Stimulated activated CD4-positive, alpha-beta T cell treated with anti-CD3 and anti-CD28 coated beads, TNF-alpha, amount 100 ng/mL, for 4 hours (primary cell): ENCODE results near the gene MC5R.

Experiments used
- DNase-seq, 3 experiments: peaks; one replicate each; pipeline ENCODE4 v3.0.0-alpha.2; 2020; ENCODE audit warnings: low read depth in 3 of 3

Gene MC5R

DNA sequence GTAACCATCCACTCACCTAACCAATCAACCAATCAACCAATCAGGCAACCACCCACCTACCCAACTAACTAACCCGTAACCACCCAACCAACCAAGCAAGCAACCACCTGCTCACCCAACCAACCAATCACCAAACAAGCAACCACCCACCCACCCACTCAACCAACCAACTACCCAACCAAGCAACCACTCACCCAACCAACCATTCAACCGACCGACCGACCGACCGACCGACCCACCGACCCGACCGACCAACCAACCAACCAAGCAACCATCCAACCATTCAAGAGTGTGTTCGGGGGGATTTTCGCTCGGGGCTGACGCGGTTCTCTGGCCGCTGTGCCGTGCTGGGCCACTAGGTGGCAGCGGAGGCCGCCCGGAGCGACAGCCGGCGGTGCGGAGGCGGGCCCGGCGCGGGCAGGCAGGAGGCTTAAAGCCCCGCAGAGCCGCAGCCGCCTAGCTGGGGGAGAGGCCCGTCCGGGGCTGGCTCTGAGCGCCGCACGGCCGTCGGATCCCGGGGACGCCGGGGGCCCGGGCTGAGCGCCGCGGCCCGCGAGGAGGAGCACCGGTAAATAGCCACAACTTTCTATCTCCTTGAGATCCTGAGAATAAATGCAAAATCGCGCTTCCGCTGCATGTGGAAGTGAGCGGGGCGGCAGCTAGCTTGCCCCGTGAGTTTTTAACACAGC lies at the start of gene MC5R:
Gene MC5R (plus strand): TSS at position 443 of the 689 bp plus-strand sequence. CDS start 1,617 bp downstream, outside the sequence.
- DNase-seq: peak; percentile 43 to 62 (median 58)

DNA sequence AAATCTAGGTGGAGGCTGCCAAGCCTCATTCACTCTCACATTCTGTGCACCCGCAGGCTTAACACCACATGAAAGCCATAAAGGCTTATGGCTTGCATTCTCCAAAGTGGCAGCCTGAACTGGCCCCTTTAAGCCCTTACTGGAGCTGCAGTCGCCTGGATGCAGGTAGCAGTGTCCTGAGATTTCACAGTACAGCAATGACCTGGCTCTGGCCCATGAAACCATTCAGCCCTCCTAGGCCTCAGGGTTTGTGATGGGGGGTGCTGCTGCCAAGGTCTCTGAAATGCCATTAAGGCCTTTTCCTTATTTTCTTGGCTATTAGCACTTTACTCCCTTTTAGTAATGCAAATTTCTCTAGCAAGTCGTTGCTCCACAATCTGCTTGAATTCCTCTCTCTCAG lies 48.9 kb upstream of the MC5R start:
- DNase-seq: no peak

DNA sequence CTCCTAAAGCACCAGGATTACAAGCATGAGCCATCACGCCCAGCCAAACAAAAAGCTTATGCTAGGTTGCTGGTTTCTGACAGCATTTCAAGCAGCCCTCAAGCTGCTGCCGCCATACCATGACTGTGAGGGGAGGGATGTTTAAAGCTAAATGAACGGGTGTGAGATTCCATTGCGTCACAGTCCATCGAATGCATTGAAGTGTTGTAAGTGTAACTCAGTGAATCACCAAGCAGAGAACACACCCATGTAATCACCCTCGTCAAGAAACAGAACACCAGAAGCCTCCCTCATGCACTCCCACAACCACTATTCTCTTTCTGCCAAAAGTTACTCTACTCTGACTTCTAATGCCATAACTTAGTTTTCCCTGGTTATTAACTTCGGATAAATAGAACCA lies 32.8 kb upstream of the MC5R start:
- DNase-seq: no peak

DNA sequence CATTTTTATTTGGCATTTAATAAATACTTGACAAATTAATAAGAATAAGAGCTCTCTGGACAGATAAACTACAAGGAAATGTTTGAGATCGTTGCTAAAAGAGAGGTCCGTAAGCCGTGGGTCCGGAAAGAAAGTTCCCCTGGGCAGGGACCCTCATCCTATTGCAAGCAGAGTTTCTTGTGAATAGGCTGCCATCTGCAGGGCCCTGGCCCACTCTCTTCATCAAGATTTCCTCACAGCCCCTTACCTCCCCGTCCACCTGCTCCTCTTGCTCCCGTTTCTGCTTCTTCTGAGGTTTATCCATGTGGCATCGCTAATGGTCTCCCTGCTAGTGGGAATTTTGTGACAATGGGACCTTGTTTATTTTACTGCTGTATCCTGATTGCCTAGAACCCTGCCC lies 30.1 kb upstream of the MC5R start:
- no peak for DNase-seq

DNA sequence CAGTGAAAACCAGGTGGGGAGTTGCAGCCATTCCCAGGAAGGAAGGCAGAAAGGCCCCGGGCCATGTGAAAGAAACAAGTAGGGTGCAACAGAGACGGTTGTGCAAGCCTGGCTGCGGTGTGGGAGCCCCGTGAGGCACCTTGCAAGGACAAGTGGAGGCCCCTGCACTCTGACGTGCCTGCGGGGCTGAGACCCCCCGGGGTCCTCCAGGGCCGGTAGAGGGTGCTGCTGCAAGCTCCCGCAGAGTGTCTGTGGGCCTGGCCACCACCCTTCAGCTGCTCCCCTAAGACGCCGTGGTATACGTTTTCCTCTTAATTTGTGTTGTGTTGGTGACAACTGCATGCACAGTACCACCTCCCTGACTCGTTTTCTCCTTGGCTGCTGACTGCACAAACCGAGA lies 27.4 kb upstream of the MC5R start:
- DNase-seq: no peak

DNA sequence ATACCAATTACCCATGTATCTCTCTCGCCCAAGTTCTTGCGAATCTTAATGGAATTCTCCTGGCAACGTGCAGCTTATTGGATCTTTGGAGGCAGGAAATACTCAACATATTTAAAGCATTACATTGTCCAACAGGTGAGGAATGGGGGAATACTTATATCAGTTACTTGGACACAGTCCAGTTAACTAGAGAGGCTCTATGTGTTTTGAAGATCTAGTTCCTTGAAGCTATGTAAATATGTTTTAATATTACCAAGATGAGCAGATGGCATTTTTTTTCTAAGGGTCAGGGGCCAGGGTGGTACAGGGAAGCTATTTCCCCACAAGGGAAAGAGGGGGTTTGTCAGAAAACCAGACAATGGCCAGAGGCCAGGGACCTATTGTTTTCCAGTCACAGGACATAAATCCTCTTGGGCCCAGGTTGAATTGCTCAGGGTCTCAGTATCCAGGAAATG lies 26.8 kb upstream of the MC5R start:
- DNase-seq: no peak

DNA sequence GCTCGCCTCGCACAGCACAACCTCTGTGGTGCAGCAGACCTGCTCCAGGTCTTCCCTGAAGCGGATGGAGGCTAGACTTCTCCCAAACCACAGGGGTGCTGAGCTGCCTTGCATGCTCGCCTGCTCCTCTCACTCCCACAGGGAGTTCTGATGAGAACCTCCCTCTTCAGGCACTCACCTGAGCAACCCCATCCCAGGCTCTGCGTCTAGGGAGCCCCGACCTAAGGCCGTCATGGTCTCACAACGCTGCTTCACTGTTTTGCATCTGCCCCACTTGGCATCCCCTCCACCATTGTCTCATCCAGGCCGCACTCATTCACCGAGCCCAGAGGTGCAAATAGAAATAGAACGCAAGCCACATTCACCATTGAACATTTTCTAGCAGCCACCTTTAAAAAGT lies 24.6 kb upstream of the MC5R start:
- DNase-seq: no peak

DNA sequence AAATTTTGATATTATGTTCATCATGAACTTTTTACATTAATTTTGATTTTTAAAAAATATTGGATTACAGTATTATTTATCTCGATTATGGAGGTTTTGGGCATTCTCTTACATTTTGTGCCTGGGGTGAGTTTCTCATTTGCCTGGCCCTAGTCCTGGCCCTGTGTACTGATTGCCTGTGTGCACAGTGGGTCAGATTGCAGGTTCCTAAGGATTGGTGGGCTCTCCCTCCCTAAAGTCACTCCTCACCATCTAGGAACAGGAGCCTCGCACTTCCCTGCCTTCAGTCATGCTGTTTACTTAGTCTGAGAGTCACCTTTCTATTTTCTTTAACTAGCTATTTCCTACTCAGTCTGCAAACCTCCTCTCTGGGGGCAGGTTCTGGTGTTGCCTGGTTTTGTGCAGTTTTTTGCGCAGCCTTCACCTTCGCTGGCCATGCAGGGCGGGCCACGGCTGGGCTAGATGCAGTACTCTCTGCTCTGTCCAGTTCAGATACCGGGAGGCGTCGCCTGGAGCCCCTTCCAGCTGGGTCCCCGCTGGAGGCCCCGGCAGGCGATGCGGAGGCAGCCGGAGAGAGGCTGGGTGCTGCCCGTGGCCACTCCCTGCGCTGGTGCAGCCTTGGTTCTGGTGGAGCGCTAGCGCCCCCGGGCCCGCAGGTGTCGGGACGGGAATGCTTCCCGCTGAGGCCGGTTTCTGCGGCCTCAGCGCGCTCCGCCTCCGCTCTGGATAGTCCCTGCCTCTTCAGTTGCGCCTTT lies 23.3 kb upstream of the MC5R start:
- peak in 2 of 3 experiments; percentile 10 to 19 for DNase-seq

DNA sequence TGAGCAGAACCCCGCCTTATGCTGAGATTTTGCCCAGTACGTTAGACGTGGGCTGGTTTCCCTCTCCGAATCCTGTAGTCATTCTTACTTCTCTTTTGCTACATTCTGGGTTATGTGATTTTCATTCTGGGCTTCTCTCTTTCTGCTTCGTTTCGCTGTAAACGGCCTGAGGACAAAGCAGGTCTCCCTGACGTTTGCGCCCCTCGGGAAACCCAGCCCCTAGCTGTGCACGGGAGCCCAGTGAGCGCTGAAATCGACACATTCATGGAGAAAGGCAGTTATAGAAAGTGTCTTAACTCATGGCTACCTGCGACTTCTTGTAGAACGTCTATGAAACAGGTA lies 22.7 kb upstream of the MC5R start:
- no peak for DNase-seq

DNA sequence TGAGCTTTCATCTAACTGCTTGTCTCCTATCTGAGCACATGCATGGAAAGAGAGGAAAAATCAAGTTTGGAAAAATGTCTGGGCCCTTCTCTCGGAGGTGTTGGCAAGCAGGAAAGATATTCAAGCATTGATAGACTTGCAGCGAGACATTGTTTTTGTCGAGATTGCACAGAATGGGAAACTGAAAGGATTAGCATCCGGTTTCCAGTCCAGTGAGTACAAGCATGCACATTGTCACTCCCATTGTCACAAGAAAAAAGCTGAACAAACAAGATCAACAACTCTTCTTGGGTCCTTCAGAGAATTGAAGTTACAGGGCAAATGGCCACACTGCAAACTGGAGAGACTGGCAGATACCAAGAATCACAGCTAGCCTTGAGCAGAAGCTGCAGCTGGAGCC lies 19.6 kb upstream of the MC5R start:
- no peak for DNase-seq

DNA sequence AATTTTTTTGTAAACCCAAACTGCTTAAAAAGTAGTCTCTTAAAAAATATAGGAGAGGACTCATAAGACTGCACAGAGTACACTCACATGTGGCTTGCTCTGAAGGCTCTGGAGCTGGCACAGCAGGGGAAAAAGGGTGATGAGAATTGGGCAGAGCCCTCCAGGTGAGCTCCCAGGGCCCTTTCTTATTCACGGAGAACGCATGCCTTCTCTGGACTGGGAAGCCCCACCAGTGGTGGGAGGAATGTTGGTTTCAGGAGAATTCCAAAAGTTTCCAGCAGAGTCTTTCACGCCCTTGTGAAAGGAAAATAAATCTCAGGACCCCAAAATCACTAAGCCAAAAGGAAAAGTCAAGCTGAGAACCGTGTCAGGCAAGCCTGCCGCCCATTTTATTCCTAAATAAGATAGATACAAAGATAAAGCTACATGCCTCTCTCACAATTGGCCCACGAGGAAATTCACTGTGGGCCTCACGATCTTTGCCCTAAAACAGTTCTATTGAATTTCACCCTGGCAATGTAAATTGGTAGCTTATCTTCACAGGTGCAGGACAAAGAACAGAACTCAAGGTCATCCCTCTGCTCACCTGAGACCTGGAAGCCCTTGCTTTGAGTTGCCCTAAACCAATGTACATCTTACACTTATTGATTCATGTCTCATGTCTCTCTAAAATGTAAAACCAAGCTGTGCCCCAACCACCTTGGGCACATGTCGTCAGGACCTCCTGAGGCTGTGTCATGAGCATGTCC lies 15.5 kb upstream of the MC5R start:
- DNase-seq: no peak

DNA sequence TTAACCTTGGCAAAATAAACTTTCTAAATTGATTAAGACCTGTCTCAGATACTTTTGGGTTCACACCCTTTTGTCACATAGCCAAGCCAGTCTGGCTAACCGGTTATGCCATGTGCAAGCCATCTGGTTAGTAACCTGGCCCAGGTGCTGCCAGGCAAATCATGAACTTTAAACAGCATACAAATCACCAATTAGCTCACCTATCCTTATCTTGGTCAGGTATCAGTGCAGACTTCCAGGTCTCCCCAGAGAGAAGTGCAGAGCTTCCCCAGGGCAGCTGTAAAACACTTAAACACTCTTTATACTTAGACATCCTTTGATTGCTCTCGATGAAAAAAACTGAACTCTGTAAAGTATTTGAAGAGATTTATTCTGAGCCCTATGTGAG lies 14.9 kb upstream of the MC5R start:
- no peak for DNase-seq

DNA sequence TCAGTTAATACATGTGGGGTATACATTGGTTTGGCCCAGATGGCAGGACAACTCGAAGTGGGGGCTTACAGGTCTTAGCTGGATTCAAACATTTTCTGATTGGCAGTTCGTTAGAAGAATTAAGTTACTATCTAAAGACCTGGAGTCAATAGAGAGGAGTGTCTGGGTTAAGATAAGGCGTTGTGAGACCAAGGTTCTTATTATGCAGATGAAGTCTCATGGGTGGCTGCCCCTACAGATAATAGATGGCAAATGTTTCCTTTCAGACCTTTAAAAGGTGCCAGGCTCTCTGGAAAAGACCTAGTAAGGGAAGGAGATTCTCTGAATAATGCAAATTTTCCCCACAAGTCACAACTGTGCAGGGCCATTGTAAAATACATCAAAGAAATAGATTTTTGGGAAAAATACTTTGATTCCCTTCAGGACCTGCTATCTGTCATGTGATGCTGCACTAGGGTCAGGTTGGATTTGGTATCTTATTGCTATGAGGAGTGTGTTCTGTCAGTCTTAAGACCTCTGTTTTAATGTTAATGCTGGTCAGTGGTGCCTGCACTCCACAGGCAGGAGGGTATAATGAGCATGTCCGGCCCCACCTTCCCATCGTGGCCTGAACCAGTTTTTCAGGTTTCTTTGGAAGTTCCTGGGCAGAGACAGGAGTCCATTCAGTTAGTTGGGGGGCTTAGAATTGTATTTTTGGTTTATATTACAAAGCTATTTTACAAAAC lies 14.3 kb upstream of the MC5R start:
- DNase-seq: no peak

DNA sequence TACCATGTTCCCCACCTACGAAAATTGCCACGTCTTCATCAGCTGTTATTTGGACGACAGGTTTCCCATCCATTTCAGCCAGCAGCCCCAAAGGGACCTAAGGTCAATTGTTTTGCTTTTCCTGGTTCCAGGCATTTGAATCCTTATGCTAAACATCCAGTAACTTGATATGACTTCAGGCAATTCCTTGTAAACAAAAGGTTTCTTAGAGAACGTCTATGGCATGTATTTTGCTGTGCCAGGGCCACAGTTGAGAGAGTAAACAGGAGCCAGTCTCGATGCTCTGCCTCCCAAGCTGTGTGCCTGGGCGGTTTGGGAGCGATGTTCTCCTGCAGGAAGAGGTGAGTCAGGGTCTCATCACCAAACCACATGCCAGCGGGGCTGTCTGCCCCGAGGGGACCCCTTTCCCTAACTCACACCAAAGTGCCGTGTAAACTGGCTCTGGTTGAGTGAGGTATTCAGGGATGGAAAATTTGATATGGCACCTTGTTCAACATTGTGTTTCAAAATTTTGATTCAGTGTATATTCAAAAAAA lies 12.9 kb upstream of the MC5R start:
- DNase-seq: no peak

DNA sequence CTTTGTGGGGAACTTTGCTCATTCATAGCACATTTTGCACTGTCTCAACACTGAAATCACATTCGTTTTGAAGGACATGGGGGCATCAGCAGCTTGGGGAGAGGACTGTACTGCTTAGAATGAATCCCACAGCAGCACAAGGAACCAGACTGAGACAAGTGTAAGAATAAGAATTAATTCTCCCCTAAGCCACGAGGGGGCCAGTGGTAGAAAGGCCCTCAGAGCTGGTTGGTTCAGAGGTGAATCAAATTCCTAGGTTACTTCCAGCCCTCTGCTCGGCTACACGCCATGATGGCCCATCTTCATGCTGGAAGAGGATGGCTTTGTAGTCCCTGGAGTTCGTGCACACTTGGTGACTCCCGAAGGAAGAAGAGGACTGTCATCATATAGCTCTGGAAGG lies 12.0 kb upstream of the MC5R start:
- no peak for DNase-seq

DNA sequence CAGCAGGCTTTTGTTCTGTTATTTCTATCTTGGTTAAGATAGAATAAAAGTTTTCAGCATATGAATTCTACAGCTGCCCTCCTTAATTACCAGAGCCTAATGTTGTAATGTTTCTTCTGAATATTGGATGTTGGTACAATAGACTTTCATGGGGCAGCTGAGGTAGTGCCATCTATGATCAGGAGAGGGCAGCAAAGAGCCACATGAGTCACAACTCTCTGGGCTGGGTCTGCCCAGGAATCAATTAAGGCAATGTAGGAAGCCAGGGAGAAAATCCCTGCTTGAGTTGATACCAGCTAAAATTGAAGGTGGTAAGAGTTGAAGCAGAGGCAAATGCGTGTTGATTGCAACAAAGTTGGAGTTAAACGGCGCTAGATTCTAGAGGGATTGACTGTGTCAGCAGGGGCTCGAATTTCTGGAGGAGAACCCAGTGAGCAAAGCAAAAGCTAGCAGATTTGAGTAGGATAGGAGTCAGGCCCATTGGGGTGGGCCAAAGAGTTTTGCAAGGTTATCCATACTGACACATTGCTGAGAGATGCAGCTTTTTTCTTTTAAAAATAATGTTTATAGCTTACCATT lies 10.6 kb upstream of the MC5R start:
- DNase-seq: peak; percentile 23 to 34 (median 24)

DNA sequence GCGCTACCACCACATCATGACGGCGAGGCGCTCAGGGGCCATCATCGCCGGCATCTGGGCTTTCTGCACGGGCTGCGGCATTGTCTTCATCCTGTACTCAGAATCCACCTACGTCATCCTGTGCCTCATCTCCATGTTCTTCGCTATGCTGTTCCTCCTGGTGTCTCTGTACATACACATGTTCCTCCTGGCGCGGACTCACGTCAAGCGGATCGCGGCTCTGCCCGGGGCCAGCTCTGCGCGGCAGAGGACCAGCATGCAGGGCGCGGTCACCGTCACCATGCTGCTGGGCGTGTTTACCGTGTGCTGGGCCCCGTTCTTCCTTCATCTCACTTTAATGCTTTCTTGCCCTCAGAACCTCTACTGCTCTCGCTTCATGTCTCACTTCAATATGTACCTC lies 2.3 kb downstream of the MC5R start:
- no peak for DNase-seq

DNA sequence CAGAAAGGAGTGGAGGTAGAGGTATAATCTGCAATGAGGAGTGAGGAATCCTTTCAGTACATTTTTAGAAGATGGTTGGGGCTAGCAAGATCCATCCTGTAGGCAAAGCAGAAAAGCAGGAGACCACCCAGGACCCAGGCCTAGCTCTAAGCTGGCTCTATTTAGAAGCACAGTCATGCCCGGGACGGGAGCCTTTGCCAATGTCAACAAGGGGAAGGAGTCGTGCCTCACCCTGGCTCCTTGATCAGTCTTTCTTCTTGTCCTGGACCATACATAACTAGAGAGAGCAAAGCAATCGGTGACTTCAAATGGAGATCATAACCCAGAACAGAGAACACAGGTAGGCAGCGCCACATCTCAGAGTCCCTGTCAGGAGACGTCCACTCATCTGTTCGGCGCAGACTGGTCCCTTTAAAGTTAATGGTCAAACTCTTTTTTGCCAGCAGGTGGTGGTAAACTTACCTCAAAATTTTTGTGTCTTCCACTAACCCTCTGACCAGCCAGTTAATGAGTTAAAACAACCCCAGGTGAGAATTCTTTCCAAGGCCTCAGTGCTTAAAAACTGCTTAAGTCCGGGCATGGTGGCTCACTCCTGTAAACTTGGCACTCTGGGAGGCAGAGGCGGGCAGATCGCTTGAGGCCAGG lies 8.0 kb downstream of the MC5R start:
- no peak for DNase-seq

DNA sequence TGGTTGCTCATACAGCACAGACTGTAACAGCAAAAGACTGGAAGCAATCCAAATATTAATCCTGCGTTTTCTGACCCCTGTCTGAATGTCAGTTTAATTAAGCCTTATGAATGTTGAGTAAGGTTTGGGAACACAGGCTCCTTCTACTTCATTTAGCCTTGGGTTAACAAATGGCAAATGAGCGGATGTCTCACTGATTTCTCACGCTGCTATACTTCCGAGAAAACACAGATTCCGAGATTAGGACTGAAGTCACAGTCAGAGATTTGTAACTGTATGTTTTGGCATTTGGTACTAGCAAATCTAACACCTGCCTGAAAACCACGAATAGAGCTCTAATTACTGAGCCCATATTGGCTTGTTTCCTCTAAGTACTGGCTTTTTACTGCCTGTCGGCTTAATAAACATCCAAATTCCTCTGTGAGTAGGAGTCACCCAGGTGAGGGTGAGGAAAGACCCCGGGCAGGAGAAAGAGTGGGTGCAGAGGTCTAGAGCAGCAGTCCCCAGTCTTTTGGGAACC lies 10.6 kb downstream of the MC5R start:
- no peak for DNase-seq

DNA sequence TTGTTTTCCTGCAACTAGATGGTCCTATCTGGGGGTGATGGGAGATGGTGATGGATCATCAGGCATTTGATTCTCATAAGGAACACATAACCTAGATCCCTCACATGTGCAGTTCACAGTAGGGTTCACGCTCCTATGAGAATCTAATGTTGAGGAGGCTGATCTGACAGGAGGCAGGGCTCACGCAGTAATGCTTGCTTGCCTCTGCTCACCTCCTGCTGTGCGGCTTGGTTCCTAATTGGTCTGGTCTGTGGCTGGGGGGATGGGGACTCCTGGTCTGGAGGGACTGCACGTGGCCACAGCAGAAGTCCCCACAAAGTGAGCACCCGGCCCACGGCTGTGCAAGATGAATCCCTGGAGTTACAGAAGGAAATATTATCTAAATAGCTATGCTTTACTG lies 11.3 kb downstream of the MC5R start:
- DNase-seq: no peak

DNA sequence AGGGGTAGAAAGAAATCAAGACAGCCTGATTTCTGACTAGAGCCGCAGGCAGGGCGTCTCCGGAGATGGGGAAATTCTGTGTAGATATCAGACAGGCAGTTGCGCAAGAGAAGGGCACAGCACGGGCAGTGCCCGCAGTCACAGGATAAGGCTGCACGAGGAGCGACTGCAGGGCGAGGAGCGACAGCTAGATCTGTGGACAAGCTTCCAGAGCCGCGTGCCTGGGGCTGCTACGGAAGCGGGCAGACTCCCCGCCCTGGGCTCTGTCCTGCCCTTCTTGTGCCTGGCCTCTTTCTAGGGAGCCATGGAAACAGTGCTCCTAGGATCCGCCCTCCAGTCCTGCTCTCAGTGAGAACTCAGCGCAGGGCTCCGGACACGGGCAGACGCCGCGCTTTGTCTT lies 12.6 kb downstream of the MC5R start:
- DNase-seq: no peak
